ENCODE data around the gene ZBTB47.

The ZBTB47 gene

GRCh38 chr3:42649006-42649405 lies 4.5 kb upstream of the ZBTB47 start:
- Histone ChIP-seq H3K4ac (ENCODE audit: low read depth, low read length) (no peak overlapping the region), H3K4me1 (ENCODE audit: control insufficient read depth, low read depth, low read length) (peaks cover 18% of the 10 kb centered on the region), H3K23ac (ENCODE audit: low read length) (no peak overlapping the region), H4K8ac (ENCODE audit: low read depth, low read length) (no peak overlapping the region), H4K5ac (ENCODE audit: low read length) (no peak overlapping the region), H2AK5ac (ENCODE audit: low read length) (no peak overlapping the region), H3K18ac (ENCODE audit: low read length) (no peak overlapping the region), H3K4me2 (ENCODE audit: low read length) (no peak overlapping the region), H3K79me2 (ENCODE audit: control insufficient read depth, insufficient read depth, low read length) (no peaks in the 10 kb centered on the region), H3K9ac (ENCODE audit: low read length) (no peak overlapping the region), H2BK5ac (ENCODE audit: low read length) (no peak overlapping the region), H2BK15ac (replicated peaks; ENCODE audit: low read depth) (no peak overlapping the region), H3K36me3 (ENCODE audit: control insufficient read depth, insufficient read depth, low read length) (peaks cover 11% of the 10 kb centered on the region), H3K4me3 (ENCODE audit: low read length) (no peak overlapping the region), H2BK120ac (ENCODE audit: low read depth, low read length) (no peak overlapping the region), H3K56ac (ENCODE audit: low read length) (no peak overlapping the region), H3K79me1 (ENCODE audit: low read length) (peaks cover 6% of the 10 kb centered on the region), H3K27me3 (ENCODE audit: insufficient read depth, low read length, poor library complexity) (no peaks in the 10 kb centered on the region), H3K27ac (ENCODE audit: low read depth, low read length) (no peak overlapping the region)
- DNase-seq = no peak
- WGBS (ENCODE audit: extremely low coverage, insufficient coverage, low lambda C conversion rate) = no CpG with 5 or more reads among the region's 2 CpGs

GRCh38 chr3:42649783-42650182 lies 3.7 kb upstream of the ZBTB47 start:
- no peak overlapping the region for H2BK120ac ChIP-seq (ENCODE audit: low read depth, low read length)
- no peak overlapping the region for H3K56ac ChIP-seq (ENCODE audit: low read length)
- no peak overlapping the region for H3K4me2 ChIP-seq (ENCODE audit: low read length)
- H2AK5ac ChIP-seq (ENCODE audit: low read length) = no peak overlapping the region
- H4K8ac ChIP-seq (ENCODE audit: low read depth, low read length) = no peak overlapping the region
- WGBS (ENCODE audit: extremely low coverage, insufficient coverage, low lambda C conversion rate) = no CpG with 5 or more reads among the region's 4 CpGs
- H3K23ac ChIP-seq (ENCODE audit: low read length) = no peak overlapping the region
- no peaks in the 10 kb centered on the region for H3K27me3 ChIP-seq (ENCODE audit: insufficient read depth, low read length, poor library complexity)
- no peak for DNase-seq
- no peak overlapping the region for H3K18ac ChIP-seq (ENCODE audit: low read length)
- H2BK15ac ChIP-seq (replicated peaks; ENCODE audit: low read depth) = no peak overlapping the region
- no peak overlapping the region for H3K4ac ChIP-seq (ENCODE audit: low read depth, low read length)
- H3K36me3 ChIP-seq (ENCODE audit: control insufficient read depth, insufficient read depth, low read length) = peaks cover 6% of the 10 kb centered on the region
- H3K4me3 ChIP-seq (ENCODE audit: low read length) = no peak overlapping the region
- H4K5ac ChIP-seq (ENCODE audit: low read length) = no peak overlapping the region
- no peaks in the 10 kb centered on the region for H3K79me2 ChIP-seq (ENCODE audit: control insufficient read depth, insufficient read depth, low read length)
- peaks cover 18% of the 10 kb centered on the region for H3K4me1 ChIP-seq (ENCODE audit: control insufficient read depth, low read depth, low read length)
- no peak overlapping the region for H2BK5ac ChIP-seq (ENCODE audit: low read length)
- H3K27ac ChIP-seq (ENCODE audit: low read depth, low read length) = no peak overlapping the region
- peaks cover 2% of the 10 kb centered on the region for H3K79me1 ChIP-seq (ENCODE audit: low read length)
- H3K9ac ChIP-seq (ENCODE audit: low read length) = no peak overlapping the region

- Histone ChIP-seq H2BK15ac (replicated peaks; ENCODE audit: low read depth) (no peak overlapping the region), H3K79me1 (ENCODE audit: low read length) (peaks cover 2% of the 10 kb centered on the region), H3K36me3 (ENCODE audit: control insufficient read depth, insufficient read depth, low read length) (peaks cover 5% of the 10 kb centered on the region), H3K4me3 (ENCODE audit: low read length) (no peak overlapping the region), H3K4ac (ENCODE audit: low read depth, low read length) (no peak overlapping the region), H3K18ac (ENCODE audit: low read length) (no peak overlapping the region), H4K8ac (ENCODE audit: low read depth, low read length) (no peak overlapping the region), H3K27me3 (ENCODE audit: insufficient read depth, low read length, poor library complexity) (no peaks in the 10 kb centered on the region), H3K56ac (ENCODE audit: low read length) (peak overlapping the region; percentile 92), H4K5ac (ENCODE audit: low read length) (no peak overlapping the region), H3K4me2 (ENCODE audit: low read length) (no peak overlapping the region), H3K23ac (ENCODE audit: low read length) (no peak overlapping the region), H2BK5ac (ENCODE audit: low read length) (no peak overlapping the region), H3K79me2 (ENCODE audit: control insufficient read depth, insufficient read depth, low read length) (no peaks in the 10 kb centered on the region), H2AK5ac (ENCODE audit: low read length) (no peak overlapping the region), H3K4me1 (ENCODE audit: control insufficient read depth, low read depth, low read length) (peaks cover 18% of the 10 kb centered on the region), H3K9ac (ENCODE audit: low read length) (no peak overlapping the region), H3K27ac (ENCODE audit: low read depth, low read length) (peak overlapping the region; percentile 29), H2BK120ac (ENCODE audit: low read depth, low read length) (no peak overlapping the region)
- peak; percentile 85 for DNase-seq
- WGBS (ENCODE audit: extremely low coverage, insufficient coverage, low lambda C conversion rate) = no CpG with 5 or more reads among the region's 9 CpGs
Observed at GRCh38 chr3:42651248-42652091, 2.0 kb upstream of the ZBTB47 start.

- H3K18ac ChIP-seq (ENCODE audit: low read length) = no peak overlapping the region
- no peak overlapping the region for H3K9ac ChIP-seq (ENCODE audit: low read length)
- no peak overlapping the region for H2AK5ac ChIP-seq (ENCODE audit: low read length)
- DNase-seq = no peak
- H3K79me1 ChIP-seq (ENCODE audit: low read length) = peaks cover 2% of the 10 kb centered on the region
- H2BK120ac ChIP-seq (ENCODE audit: low read depth, low read length) = no peak overlapping the region
- no CpG with 5 or more reads among the region's 1 CpG for WGBS (ENCODE audit: extremely low coverage, insufficient coverage, low lambda C conversion rate)
- no peak overlapping the region for H4K8ac ChIP-seq (ENCODE audit: low read depth, low read length)
- no peak overlapping the region for H3K4ac ChIP-seq (ENCODE audit: low read depth, low read length)
- no peak overlapping the region for H2BK5ac ChIP-seq (ENCODE audit: low read length)
- H3K27ac ChIP-seq (ENCODE audit: low read depth, low read length) = peak overlapping the region; percentile 29
- H3K36me3 ChIP-seq (ENCODE audit: control insufficient read depth, insufficient read depth, low read length) = peaks cover under 1% of the 10 kb centered on the region
- no peak overlapping the region for H3K4me3 ChIP-seq (ENCODE audit: low read length)
- no peak overlapping the region for H3K4me2 ChIP-seq (ENCODE audit: low read length)
- H3K23ac ChIP-seq (ENCODE audit: low read length) = peak overlapping the region; percentile 61
- no peaks in the 10 kb centered on the region for H3K27me3 ChIP-seq (ENCODE audit: insufficient read depth, low read length, poor library complexity)
- H3K79me2 ChIP-seq (ENCODE audit: control insufficient read depth, insufficient read depth, low read length) = no peaks in the 10 kb centered on the region
- H4K5ac ChIP-seq (ENCODE audit: low read length) = no peak overlapping the region
- peak overlapping the region; percentile 92 for H3K56ac ChIP-seq (ENCODE audit: low read length)
- H2BK15ac ChIP-seq (replicated peaks; ENCODE audit: low read depth) = no peak overlapping the region
- peaks cover 18% of the 10 kb centered on the region for H3K4me1 ChIP-seq (ENCODE audit: control insufficient read depth, low read depth, low read length)
Observed at GRCh38 chr3:42652251-42652610, 1.3 kb upstream of the ZBTB47 start.

GRCh38 chr3:42652611-42653302 lies 740 bp upstream of the ZBTB47 start:
- no peak overlapping the region for H2BK15ac ChIP-seq (replicated peaks; ENCODE audit: low read depth)
- peak overlapping the region; percentile 84 for H3K9ac ChIP-seq (ENCODE audit: low read length)
- H3K27ac ChIP-seq (ENCODE audit: low read depth, low read length) = peak overlapping the region; percentile 29
- H3K36me3 ChIP-seq (ENCODE audit: control insufficient read depth, insufficient read depth, low read length) = no peaks in the 10 kb centered on the region
- peak; percentile 67 for DNase-seq
- peaks cover 2% of the 10 kb centered on the region for H3K79me1 ChIP-seq (ENCODE audit: low read length)
- no peak overlapping the region for H4K5ac ChIP-seq (ENCODE audit: low read length)
- H3K79me2 ChIP-seq (ENCODE audit: control insufficient read depth, insufficient read depth, low read length) = no peaks in the 10 kb centered on the region
- H3K27me3 ChIP-seq (ENCODE audit: insufficient read depth, low read length, poor library complexity) = no peaks in the 10 kb centered on the region
- no peak overlapping the region for H2BK5ac ChIP-seq (ENCODE audit: low read length)
- peak overlapping the region; percentile 13 for H3K4me2 ChIP-seq (ENCODE audit: low read length)
- no peak overlapping the region for H3K4ac ChIP-seq (ENCODE audit: low read depth, low read length)
- no peak overlapping the region for H2BK120ac ChIP-seq (ENCODE audit: low read depth, low read length)
- no peak overlapping the region for H2AK5ac ChIP-seq (ENCODE audit: low read length)
- no CpG with 5 or more reads among the region's 7 CpGs for WGBS (ENCODE audit: extremely low coverage, insufficient coverage, low lambda C conversion rate)
- peak overlapping the region; percentile 61 for H3K23ac ChIP-seq (ENCODE audit: low read length)
- H3K56ac ChIP-seq (ENCODE audit: low read length) = peak overlapping the region; percentile 92
- peaks cover 18% of the 10 kb centered on the region for H3K4me1 ChIP-seq (ENCODE audit: control insufficient read depth, low read depth, low read length)
- no peak overlapping the region for H3K4me3 ChIP-seq (ENCODE audit: low read length)
- no peak overlapping the region for H4K8ac ChIP-seq (ENCODE audit: low read depth, low read length)
- no peak overlapping the region for H3K18ac ChIP-seq (ENCODE audit: low read length)

All from mesendoderm (in vitro differentiated cells).